CD4-positive, alpha-beta T cell treated with Interleukin-21 for 1 hour (primary cell): ENCODE measurements around the gene CENPH.
"Not testable (repeated sequence)": the region's sequence is repeated elsewhere in the genome, so short reads cannot be mapped to it uniquely, and the experiment has no call there.

Source experiments
- DNase-seq: peaks from one replicate; pipeline ENCODE4 v3.0.0-alpha.2; 2020

The CENPH gene

GRCh38 chr5:69255940-69256339 is 66.6 kb downstream of the CENPH start:
- DNase-seq, result not testable (repeated sequence)

GRCh38 chr5:69257577-69257976 is 68.2 kb downstream of the CENPH start:
- DNase-seq, result no peak
